ENCODE measurements around the gene TMEM218.

Gene TMEM218

GRCh38 chr11:125086633-125087296 lies 24.7 kb downstream of the TMEM218 start:
- H3K4me3 ChIP-seq (ENCODE audit: low read length), result no peak overlapping the region
- TF ChIP-seq, protein P1, sequence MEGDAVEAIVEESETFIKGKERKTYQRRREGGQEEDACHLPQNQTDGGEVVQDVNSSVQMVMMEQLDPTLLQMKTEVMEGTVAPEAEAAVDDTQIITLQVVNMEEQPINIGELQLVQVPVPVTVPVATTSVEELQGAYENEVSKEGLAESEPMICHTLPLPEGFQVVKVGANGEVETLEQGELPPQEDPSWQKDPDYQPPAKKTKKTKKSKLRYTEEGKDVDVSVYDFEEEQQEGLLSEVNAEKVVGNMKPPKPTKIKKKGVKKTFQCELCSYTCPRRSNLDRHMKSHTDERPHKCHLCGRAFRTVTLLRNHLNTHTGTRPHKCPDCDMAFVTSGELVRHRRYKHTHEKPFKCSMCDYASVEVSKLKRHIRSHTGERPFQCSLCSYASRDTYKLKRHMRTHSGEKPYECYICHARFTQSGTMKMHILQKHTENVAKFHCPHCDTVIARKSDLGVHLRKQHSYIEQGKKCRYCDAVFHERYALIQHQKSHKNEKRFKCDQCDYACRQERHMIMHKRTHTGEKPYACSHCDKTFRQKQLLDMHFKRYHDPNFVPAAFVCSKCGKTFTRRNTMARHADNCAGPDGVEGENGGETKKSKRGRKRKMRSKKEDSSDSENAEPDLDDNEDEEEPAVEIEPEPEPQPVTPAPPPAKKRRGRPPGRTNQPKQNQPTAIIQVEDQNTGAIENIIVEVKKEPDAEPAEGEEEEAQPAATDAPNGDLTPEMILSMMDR (IDR thresholded peaks at IDR 0.05; ENCODE audit: insufficient read depth, low read depth, low read length, missing control alignments), result no peak
- no peak for DNase-seq (ENCODE audit: low read depth)

- H3K4me3 ChIP-seq (ENCODE audit: low read length), result no peak overlapping the region
- TF ChIP-seq, protein P1 (IDR thresholded peaks at IDR 0.05; ENCODE audit: insufficient read depth, low read depth, low read length, missing control alignments), result no peak
- DNase-seq (ENCODE audit: low read depth), result no peak
Measured at GRCh38 chr11:125085301-125086081, 25.9 kb downstream of the TMEM218 start.

GRCh38 chr11:125084761-125085231 lies 26.6 kb downstream of the TMEM218 start:
- TF ChIP-seq, protein P1 (IDR thresholded peaks at IDR 0.05; ENCODE audit: insufficient read depth, low read depth, low read length, missing control alignments), result no peak
- no peak overlapping the region for H3K4me3 ChIP-seq (ENCODE audit: low read length)
- no peak for DNase-seq (ENCODE audit: low read depth)

DNA sequence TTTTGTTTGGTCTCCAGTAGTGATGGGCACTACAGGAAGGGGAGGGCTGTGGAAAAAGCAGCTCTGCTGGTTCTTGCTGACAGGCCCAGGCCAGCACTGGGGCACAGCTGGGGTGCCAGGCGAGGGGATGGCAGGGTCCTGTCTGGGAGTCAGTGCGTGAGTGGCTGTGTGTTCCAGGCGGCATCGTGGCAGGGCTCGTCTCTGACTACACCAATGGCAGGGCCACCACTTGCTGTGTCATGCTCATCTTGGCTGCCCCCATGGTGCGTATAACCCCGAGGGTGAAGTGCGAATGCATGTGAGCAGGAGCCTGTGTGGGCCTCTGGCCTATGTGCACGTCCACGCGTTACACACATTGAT lies 27.4 kb downstream of the TMEM218 start:
- TF ChIP-seq, protein P1 (IDR thresholded peaks at IDR 0.05; ENCODE audit: insufficient read depth, low read depth, low read length, missing control alignments), result no peak
- DNase-seq (ENCODE audit: low read depth), result no peak
- H3K4me3 ChIP-seq (ENCODE audit: low read length), result no peak overlapping the region

DNA sequence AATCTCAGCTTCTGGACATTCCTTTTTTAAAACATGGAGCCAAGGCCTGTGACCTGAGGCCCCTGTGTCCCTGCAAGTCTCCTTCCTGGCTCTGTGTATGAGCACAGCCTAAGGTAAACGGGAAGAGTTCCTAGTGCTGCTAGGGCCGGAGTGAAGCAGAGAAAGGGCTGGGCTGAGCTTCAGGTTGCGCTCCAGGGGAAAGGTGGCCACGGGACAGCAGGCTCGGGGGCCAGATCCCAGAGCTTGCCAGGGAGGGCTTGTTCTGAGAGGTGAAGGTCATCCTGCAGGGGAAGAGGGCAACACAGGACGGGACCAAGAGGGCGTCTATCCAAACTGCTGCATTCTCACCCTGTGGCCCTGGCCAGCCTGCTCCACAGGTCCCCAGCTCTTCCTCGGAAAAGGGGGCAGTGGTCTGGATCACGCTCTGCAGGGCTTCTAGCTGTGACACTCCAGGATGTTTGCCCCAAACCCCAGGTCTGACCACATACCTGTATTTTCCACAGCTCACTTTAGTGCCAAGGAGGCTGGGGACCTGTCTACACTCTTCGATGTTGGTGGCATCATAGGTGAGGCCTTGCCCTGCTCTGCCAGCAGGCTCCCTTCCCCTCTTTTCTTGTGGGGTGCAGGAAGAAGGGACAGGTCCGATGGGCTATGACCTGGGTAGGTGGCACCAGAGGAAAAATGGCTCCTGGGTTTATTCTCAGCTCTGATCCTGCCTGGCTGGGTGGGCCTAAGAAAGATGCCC lies 27.9 kb downstream of the TMEM218 start:
- DNase-seq (ENCODE audit: low read depth), result no peak
- TF ChIP-seq, protein P1 (IDR thresholded peaks at IDR 0.05; ENCODE audit: insufficient read depth, low read depth, low read length, missing control alignments), result no peak
- H3K4me3 ChIP-seq (ENCODE audit: low read length), result peak overlapping the region; percentile 6

DNA sequence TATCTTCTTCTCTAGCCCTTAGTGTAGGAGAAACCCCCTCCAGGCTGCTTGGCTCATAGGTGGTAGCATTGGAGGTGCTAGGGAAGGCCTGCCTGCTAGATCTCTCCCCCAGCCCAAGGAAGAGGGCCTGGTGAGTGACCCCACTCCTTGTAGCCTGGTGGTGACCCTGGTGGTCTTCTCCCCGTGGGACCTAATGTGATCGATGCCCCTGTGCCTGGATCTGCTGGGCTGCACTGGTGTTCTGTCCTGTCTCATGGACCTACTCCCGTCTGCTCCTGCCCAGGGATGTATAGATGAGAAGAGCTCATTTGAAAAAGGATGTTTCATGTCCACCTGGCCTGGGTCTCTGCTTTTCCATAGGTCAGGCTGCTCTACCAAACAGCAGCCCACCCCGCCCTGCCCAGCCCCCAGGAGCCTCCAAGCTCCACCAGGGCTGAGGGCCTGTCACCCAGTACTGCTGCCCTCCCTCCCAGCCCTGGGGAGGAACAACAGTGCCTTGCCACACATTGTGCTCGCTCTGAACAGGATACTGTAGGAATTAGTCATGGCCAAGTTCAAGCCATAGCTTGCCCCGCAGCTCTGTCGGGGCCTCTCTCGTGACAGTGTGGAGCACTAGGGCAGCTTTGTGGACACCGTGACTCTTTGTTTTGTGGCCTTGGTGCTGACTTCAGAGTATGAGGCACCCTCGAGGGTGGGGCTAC lies 28.7 kb downstream of the TMEM218 start:
- TF ChIP-seq, protein P1 (IDR thresholded peaks at IDR 0.05; ENCODE audit: insufficient read depth, low read depth, low read length, missing control alignments), result no peak
- peak overlapping the region; percentile 6 for H3K4me3 ChIP-seq (ENCODE audit: low read length)
- peak; percentile 96 for DNase-seq (ENCODE audit: low read depth)

All from epithelial cell of esophagus (primary cell).